Thyroid gland (tissue), 4 donors: ENCODE measurements around the gene MET.

Experiments used
- POLR2A ChIP-seq, 2 donors: fragments of 450-650 bp; IDR thresholded peaks; one replicate each; pipeline ENCODE4 v1.6.1; 2017; ENCODE audit warnings: antibody characterized with exemption in 2 of 2, mild to moderate bottlenecking in 2 of 2, moderate library complexity in 1 of 2
- TF ChIP-seq, protein P1 (sequence below), 6 experiments: fragments of 200-600 bp in 3 of 6; fragments of 450-650 bp in 3 of 6; sonication (generic) in 3 of 6; IDR thresholded peaks; one replicate each; pipeline ENCODE4 v1.5.1; 2016 to 2019; ENCODE audit warnings: antibody characterized with exemption in 6 of 6, mild to moderate bottlenecking in 2 of 6, inconsistent platforms in 1 of 6, moderate library complexity in 1 of 6

- TF ChIP-seq, protein P1, sequence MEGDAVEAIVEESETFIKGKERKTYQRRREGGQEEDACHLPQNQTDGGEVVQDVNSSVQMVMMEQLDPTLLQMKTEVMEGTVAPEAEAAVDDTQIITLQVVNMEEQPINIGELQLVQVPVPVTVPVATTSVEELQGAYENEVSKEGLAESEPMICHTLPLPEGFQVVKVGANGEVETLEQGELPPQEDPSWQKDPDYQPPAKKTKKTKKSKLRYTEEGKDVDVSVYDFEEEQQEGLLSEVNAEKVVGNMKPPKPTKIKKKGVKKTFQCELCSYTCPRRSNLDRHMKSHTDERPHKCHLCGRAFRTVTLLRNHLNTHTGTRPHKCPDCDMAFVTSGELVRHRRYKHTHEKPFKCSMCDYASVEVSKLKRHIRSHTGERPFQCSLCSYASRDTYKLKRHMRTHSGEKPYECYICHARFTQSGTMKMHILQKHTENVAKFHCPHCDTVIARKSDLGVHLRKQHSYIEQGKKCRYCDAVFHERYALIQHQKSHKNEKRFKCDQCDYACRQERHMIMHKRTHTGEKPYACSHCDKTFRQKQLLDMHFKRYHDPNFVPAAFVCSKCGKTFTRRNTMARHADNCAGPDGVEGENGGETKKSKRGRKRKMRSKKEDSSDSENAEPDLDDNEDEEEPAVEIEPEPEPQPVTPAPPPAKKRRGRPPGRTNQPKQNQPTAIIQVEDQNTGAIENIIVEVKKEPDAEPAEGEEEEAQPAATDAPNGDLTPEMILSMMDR (IDR thresholded peaks at IDR 0.05), result no peak
- no peak for TF ChIP-seq POLR2A (IDR thresholded peaks at IDR 0.05)
These were observed 38.9 kb downstream of the MET start for GRCh38 chr7:116710764-116711452.
